Natural killer cell (primary cell): ENCODE measurements around the gene PITPNC1. TPM values are rescaled to one million over a fixed set of nuclear protein-coding genes. Genes with fewer than 3 reads are reported as not detected.
A peak's percentile ranks its signal among the peaks of the same experiment; 100 is the strongest.
"Not testable (repeated sequence)": the region's sequence is repeated elsewhere in the genome, so short reads cannot be mapped to it uniquely, and the experiment has no call there.

Experiments
- ATAC-seq, 3 donors: fragments of 150-1000 bp in 2 of 3; fragments of 200-7000 bp in 1 of 3; cut with Tn5 transposase; 1 replicate in 1 of 3; 2 replicates in 2 of 3; pipeline ENCODE4 v1.10.0; 2021; ENCODE audit warnings: mild to moderate bottlenecking in 2 of 3, moderate library complexity in 2 of 3
- DNase-seq, 2 donors: peaks; one replicate each; pipeline versions ENCODE4 v3.0.0 to v3.0.0-alpha.2; 2013 to 2021; ENCODE audit warnings: mixed read lengths in 1 of 2
- H3K27ac ChIP-seq: one replicate; pipeline ENCODE4 v1.5.1; 2013; ENCODE audit warnings: mild to moderate bottlenecking, low read length
- H3K27me3 ChIP-seq: one replicate; pipeline ENCODE4 v1.6.1; 2013; ENCODE audit warnings: low read length; ENCODE audit not compliant: control insufficient read depth, insufficient read depth
- H3K36me3 ChIP-seq: one replicate; pipeline ENCODE4 v1.6.1; 2013; ENCODE audit warnings: low read length; ENCODE audit not compliant: control insufficient read depth, insufficient read depth
- H3K4me1 ChIP-seq: one replicate; pipeline ENCODE4 v1.6.1; 2013; ENCODE audit warnings: low read length; ENCODE audit not compliant: control insufficient read depth, insufficient read depth
- H3K4me3 ChIP-seq: one replicate; pipeline ENCODE4 v1.5.1; 2013; ENCODE audit warnings: low read length
- H3K9me3 ChIP-seq: one replicate; pipeline ENCODE4 v1.6.1; 2013; ENCODE audit warnings: low read length; ENCODE audit not compliant: control insufficient read depth, insufficient read depth
- H3K27ac Mint-ChIP-seq, 2 donors: one replicate each; pipeline ENCODE4 v1.8.0; 2022; ENCODE audit warnings: mild to moderate bottlenecking in 2 of 2, mixed read lengths in 2 of 2, moderate library complexity in 1 of 2
- H3K27me3 Mint-ChIP-seq, 2 donors: one replicate each; pipeline ENCODE4 v1.8.0; 2022; ENCODE audit warnings: low read depth in 2 of 2, mixed read lengths in 2 of 2
- H3K36me3 Mint-ChIP-seq: one replicate; pipeline ENCODE4 v1.8.0; 2022; ENCODE audit warnings: mixed read lengths
- H3K4me1 Mint-ChIP-seq, 2 donors: one replicate each; pipeline ENCODE4 v1.8.0; 2022; ENCODE audit warnings: mixed read lengths in 2 of 2
- H3K4me3 Mint-ChIP-seq: one replicate; pipeline ENCODE4 v1.8.0; 2022; ENCODE audit warnings: mild to moderate bottlenecking, moderate library complexity, mixed read lengths
- H3K9me3 Mint-ChIP-seq, 2 donors: one replicate each; pipeline ENCODE4 v1.8.0; 2022; ENCODE audit warnings: mixed read lengths in 2 of 2
- CTCF ChIP-seq: fragments of 200-600 bp; IDR thresholded peaks from one replicate; pipeline ENCODE4 v1.8.0; 2022; ENCODE audit warnings: antibody characterized with exemption
- WGBS: methylation state at CpG from one replicate; pipeline ENCODE4 v1.1.7; 2013; ENCODE audit warnings: missing lambda C conversion rate; ENCODE audit not compliant: insufficient coverage; 5-methylcytosine and 5-hydroxymethylcytosine counted together
- intact Hi-C: fragments of 100-400 bp; cut with micrococcal nuclease; formaldehyde crosslinking; loops from one replicate; pipeline ENCODE4 v1.14.2; 2022
- total RNA-seq, 4 donors: library from RNA; stranded (reverse); fragments of 120-200 nt in 1 of 4; gene quantifications; one replicate each; pipeline versions ENCODE4 v1.2.3 to v1.2.4, GENCODE V29; 2013 to 2022

PITPNC1 gene
- total RNA-seq, 3 donors from 2014 or later (not counting 1 experiment from before 2014, with no cell fraction given), result 150 to 185 (median 169) TPM

GRCh38 chr17:67718325-67718941, 341.4 kb downstream of the PITPNC1 start:
- peak overlapping the region; percentile 98 to 99 for H3K27ac Mint-ChIP-seq
- no peaks in the 10 kb centered on the region for H3K9me3 Mint-ChIP-seq
- intact Hi-C loops, result no loop called here
- DNase-seq (peak; percentile 43 to 68), ATAC-seq (peak; percentile 22 to 32 (median 30))
- peak overlapping the region; percentile 91 for H3K4me3 ChIP-seq
- under 1% methylated on average over 15 of the region's 16 CpGs for WGBS
- peaks cover 14% of the 10 kb centered on the region for H3K36me3 Mint-ChIP-seq
- H3K27me3 ChIP-seq, result no peaks in the 10 kb centered on the region
- peaks cover 18 to 23% of the 10 kb centered on the region in 2 donors for H3K4me1 Mint-ChIP-seq
- peaks cover 17% of the 10 kb centered on the region for H3K4me1 ChIP-seq
- peaks cover 28% of the 10 kb centered on the region for H3K36me3 ChIP-seq
- H3K27ac ChIP-seq, result peak overlapping the region; percentile 87
- H3K9me3 ChIP-seq, result no peaks in the 10 kb centered on the region
- no peaks in the 10 kb centered on the region for H3K27me3 Mint-ChIP-seq
- H3K4me3 Mint-ChIP-seq, result peak overlapping the region; percentile 100
- no peak for TF ChIP-seq CTCF

GRCh38 chr17:67725373-67725791, 348.3 kb downstream of the PITPNC1 start:
- TF ChIP-seq CTCF, result no peak
- Mint-ChIP-seq H3K36me3 (peaks cover 40% of the 10 kb centered on the region), H3K27ac (peak overlapping the region in 1 of 2 donors; percentile 16), H3K4me3 (no peak overlapping the region), H3K27me3 (no peaks in the 10 kb centered on the region), H3K9me3 (no peaks in the 10 kb centered on the region), H3K4me1 (peaks cover 4 to 5% of the 10 kb centered on the region in 2 donors)
- no peak for ATAC-seq
- no peak overlapping the region for H3K27ac ChIP-seq
- H3K4me1 ChIP-seq, result no peaks in the 10 kb centered on the region
- peak in 1 of 2 donors; percentile 71 for DNase-seq
- intact Hi-C loops, result no loop called here
- H3K4me3 ChIP-seq, result no peak overlapping the region
- no peaks in the 10 kb centered on the region for H3K9me3 ChIP-seq
- H3K36me3 ChIP-seq, result peaks cover 79% of the 10 kb centered on the region
- 97% methylated on average over 3 of the region's 4 CpGs for WGBS
- no peaks in the 10 kb centered on the region for H3K27me3 ChIP-seq

- Histone ChIP-seq H3K4me3 (no peak overlapping the region), H3K36me3 (peaks cover 80% of the 10 kb centered on the region), H3K9me3 (no peaks in the 10 kb centered on the region), H3K27ac (no peak overlapping the region), H3K27me3 (no peaks in the 10 kb centered on the region), H3K4me1 (no peaks in the 10 kb centered on the region)
- DNase-seq (no peak), ATAC-seq (no peak)
- Mint-ChIP-seq H3K4me3 (no peak overlapping the region), H3K4me1 (peaks cover 4 to 5% of the 10 kb centered on the region in 2 donors), H3K27me3 (no peaks in the 10 kb centered on the region), H3K27ac (peak overlapping the region in 1 of 2 donors; percentile 16), H3K9me3 (no peaks in the 10 kb centered on the region), H3K36me3 (peaks cover 40% of the 10 kb centered on the region)
- TF ChIP-seq CTCF, result no peak
- intact Hi-C loops, result no loop called here
- 96% methylated on average over 4 of the region's 4 CpGs for WGBS
Observed at GRCh38 chr17:67725807-67726206, 348.7 kb downstream of the PITPNC1 start.

DNA sequence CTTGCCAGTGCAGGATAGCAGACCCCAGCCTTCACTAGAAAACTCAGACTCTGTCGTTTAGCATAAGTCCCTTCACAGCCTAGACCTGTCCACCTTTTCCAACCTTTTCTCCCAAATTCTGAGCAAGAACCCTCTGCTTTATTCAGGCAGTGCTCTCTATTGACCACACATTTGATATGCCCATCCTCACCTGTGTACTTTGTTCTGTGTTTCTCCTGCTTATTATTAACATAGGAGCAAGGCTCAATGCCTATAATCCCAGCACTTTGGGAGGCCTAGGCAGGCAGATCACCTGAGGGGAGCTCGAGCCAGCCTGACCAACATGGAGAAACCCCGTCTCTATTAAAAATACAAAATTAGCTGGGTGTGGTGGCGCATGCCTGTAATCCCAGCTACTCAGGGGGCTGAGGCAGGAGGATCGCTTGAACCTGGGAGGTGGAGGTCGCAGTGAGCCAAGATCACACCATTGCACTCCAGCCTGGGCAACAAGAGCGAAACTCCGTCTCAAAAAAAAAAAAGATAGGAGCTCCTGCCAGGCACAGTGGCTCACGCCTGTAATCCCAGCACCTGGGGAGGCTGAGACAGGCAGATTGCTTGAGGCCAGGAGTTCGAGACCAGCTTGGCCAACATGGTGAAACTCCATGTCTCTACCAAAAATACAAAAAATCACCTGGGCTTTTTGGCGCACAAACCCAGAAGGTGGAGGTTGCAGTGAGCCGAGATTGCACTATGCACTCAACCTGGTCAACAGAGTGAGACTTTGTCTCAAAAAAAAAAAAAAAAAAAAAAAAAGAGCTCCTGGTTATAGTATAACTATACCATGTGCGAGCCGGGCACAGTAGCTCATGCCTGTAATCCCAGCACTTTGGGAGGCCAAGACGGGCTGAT, 350.3 kb downstream of the PITPNC1 start:
- H3K27ac ChIP-seq, intact Hi-C loops, H3K9me3 Mint-ChIP-seq, H3K27me3 Mint-ChIP-seq, H3K4me3 ChIP-seq, DNase-seq, H3K27me3 ChIP-seq, ATAC-seq, H3K4me3 Mint-ChIP-seq, H3K4me1 ChIP-seq, H3K9me3 ChIP-seq: not testable (repeated sequence)
- H3K4me1 Mint-ChIP-seq, result peaks cover 9 to 12% of the 10 kb centered on the region in 2 donors
- peak overlapping the region; percentile 16 to 60 for H3K27ac Mint-ChIP-seq
- over 99% methylated on average over 15 of the region's 15 CpGs for WGBS
- H3K36me3 Mint-ChIP-seq, result peaks cover 43% of the 10 kb centered on the region
- H3K36me3 ChIP-seq, result peaks cover 75% of the 10 kb centered on the region
